Smooth muscle cell (in vitro differentiated cells): ENCODE measurements around the gene UGGT2. TPM values are rescaled to one million over a fixed set of nuclear protein-coding genes. Genes with fewer than 3 reads are reported as not detected.

Experiments
- DNase-seq: peaks from one replicate; lab custom pipeline; 2025; ENCODE audit not compliant: unreplicated experiment; lab: John Stamatoyannopoulos, UW
- H2AFZ ChIP-seq: fragments of 200-600 bp; sonication (generic); 2 replicates; pipeline ENCODE4 v1.6.0; 2016; ENCODE audit warnings: antibody characterized with exemption, low read depth, mild to moderate bottlenecking
- H3F3A ChIP-seq: fragments of 200-600 bp; sonication (generic); 2 replicates; pipeline ENCODE4 v1.6.0; 2017; ENCODE audit warnings: antibody characterized with exemption, low read depth
- H3K27ac ChIP-seq: fragments of 200-600 bp; sonication (generic); 2 replicates; pipeline ENCODE4 v1.5.1; 2016; ENCODE audit warnings: low read depth, mild to moderate bottlenecking
- H3K27me3 ChIP-seq: fragments of 200-600 bp; sonication (generic); 2 replicates; pipeline ENCODE4 v1.6.1; 2016; ENCODE audit warnings: low read depth, mild to moderate bottlenecking
- H3K36me3 ChIP-seq: fragments of 200-600 bp; sonication (generic); 2 replicates; pipeline ENCODE4 v1.5.1; 2016; ENCODE audit warnings: low read depth
- H3K4me1 ChIP-seq: fragments of 200-600 bp; sonication (generic); 2 replicates; pipeline ENCODE4 v1.5.1; 2016; ENCODE audit warnings: low read depth
- H3K4me2 ChIP-seq: fragments of 200-600 bp; sonication (generic); 2 replicates; pipeline ENCODE4 v1.6.0; 2016; ENCODE audit warnings: mild to moderate bottlenecking
- H3K4me3 ChIP-seq: fragments of 200-600 bp; sonication (generic); 2 replicates; pipeline ENCODE4 v1.5.1; 2016; ENCODE audit warnings: mild to moderate bottlenecking
- H3K79me2 ChIP-seq: fragments of 200-600 bp; sonication (generic); 2 replicates; pipeline ENCODE4 v1.6.0; 2016; ENCODE audit warnings: low read depth, mild to moderate bottlenecking
- H3K9ac ChIP-seq: fragments of 200-600 bp; sonication (generic); 2 replicates; pipeline ENCODE4 v1.6.0; 2016; ENCODE audit warnings: low read depth
- H3K9me3 ChIP-seq: fragments of 200-600 bp; sonication (generic); replicated peaks from 2 replicates; pipeline ENCODE4 v1.5.1; 2016; ENCODE audit warnings: low read depth
- H4K20me1 ChIP-seq: fragments of 200-600 bp; sonication (generic); 2 replicates; pipeline ENCODE4 v1.6.0; 2016; ENCODE audit warnings: low read depth
- WGBS: methylation state at CpG from one replicate; pipeline ENCODE4 v1.1.7; 2016; ENCODE audit warnings: low lambda C conversion rate; 5-methylcytosine and 5-hydroxymethylcytosine counted together
- polyA plus RNA-seq: library from polyadenylated mRNA; unstranded; fragments of >200 nt; fragmentation: Nextera tagmentation; extraction: Ambion mirVana; gene quantifications from 2 replicates; pipeline ENCODE4 v1.2.1, GENCODE V29; 2016
- total RNA-seq: library from RNA; depleted of rRNA; stranded (reverse); fragments of >200 nt; gene quantifications from 2 replicates; pipeline ENCODE4 v1.2.3, GENCODE V29; 2014
- TF ChIP-seq, protein P1 (sequence below): fragments of 200-600 bp; sonication (generic); IDR thresholded peaks from 2 replicates; pipeline ENCODE4 v1.5.1; 2017; ENCODE audit warnings: borderline replicate concordance, mild to moderate bottlenecking, antibody characterized with exemption; ENCODE audit not compliant: insufficient read depth, poor library complexity, severe bottlenecking

The UGGT2 gene, protein sequence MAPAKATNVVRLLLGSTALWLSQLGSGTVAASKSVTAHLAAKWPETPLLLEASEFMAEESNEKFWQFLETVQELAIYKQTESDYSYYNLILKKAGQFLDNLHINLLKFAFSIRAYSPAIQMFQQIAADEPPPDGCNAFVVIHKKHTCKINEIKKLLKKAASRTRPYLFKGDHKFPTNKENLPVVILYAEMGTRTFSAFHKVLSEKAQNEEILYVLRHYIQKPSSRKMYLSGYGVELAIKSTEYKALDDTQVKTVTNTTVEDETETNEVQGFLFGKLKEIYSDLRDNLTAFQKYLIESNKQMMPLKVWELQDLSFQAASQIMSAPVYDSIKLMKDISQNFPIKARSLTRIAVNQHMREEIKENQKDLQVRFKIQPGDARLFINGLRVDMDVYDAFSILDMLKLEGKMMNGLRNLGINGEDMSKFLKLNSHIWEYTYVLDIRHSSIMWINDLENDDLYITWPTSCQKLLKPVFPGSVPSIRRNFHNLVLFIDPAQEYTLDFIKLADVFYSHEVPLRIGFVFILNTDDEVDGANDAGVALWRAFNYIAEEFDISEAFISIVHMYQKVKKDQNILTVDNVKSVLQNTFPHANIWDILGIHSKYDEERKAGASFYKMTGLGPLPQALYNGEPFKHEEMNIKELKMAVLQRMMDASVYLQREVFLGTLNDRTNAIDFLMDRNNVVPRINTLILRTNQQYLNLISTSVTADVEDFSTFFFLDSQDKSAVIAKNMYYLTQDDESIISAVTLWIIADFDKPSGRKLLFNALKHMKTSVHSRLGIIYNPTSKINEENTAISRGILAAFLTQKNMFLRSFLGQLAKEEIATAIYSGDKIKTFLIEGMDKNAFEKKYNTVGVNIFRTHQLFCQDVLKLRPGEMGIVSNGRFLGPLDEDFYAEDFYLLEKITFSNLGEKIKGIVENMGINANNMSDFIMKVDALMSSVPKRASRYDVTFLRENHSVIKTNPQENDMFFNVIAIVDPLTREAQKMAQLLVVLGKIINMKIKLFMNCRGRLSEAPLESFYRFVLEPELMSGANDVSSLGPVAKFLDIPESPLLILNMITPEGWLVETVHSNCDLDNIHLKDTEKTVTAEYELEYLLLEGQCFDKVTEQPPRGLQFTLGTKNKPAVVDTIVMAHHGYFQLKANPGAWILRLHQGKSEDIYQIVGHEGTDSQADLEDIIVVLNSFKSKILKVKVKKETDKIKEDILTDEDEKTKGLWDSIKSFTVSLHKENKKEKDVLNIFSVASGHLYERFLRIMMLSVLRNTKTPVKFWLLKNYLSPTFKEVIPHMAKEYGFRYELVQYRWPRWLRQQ (N-terminal part only)
- 67.2 and 103 TPM in 2 replicates for total RNA-seq
- 26.8 and 27.4 TPM in 2 replicates for polyA plus RNA-seq

DNA sequence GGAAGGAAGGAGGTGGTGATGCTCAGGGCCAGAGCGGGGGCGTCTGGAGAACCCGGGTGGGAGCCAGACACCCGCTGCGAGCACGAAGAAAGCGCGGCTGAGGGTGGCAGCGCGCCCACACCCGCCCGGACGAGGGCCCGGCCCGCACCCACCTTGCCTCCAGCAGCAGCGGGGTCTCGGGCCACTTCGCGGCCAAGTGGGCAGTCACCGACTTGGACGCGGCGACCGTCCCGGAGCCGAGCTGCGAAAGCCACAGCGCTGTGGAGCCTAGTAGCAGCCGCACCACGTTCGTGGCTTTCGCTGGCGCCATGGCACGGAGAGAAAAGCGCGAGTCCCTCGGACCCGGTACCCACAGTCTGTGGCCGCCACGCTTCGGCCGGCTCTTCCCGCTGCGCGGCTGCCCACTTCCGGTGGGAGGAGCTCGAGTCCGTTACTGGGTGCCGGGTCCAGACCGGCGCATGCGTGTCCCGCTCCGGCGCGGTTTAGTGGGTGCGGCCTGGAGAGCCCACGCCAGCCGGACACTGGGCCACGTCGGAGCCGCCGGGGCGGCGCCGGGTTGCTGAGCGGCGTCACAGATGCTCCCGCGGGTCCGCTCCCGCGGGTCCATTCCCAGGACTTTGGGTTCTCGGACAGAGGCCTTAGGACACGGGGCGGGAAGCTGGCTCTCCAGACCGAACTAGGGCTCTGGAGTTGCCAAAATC lies at the start of gene UGGT2:
Gene UGGT2, minus strand, starts transcription at position 399 of the 701 bp plus-strand sequence. Its CDS starts 89 bp downstream, at position 310.
- Histone ChIP-seq H4K20me1 (peaks cover 20% of the 10 kb centered on the region), H3K9me3 (no peaks in the 10 kb centered on the region), H3K9ac (peak within 1 kb of the TSS; percentile 92), H3K36me3 (no peaks in the 10 kb centered on the region), H2AFZ (peak within 1 kb of the TSS; percentile 86), H3F3A (no peaks in the 10 kb centered on the region), H3K79me2 (peaks cover 39% of the 10 kb centered on the region), H3K27me3 (no peaks in the 10 kb centered on the region), H3K4me3 (peak within 1 kb of the TSS; percentile 74), H3K4me2 (peak within 1 kb of the TSS; percentile 89), H3K4me1 (peaks cover 6% of the 10 kb centered on the region), H3K27ac (peak within 1 kb of the TSS; percentile 80)
- TF ChIP-seq, protein P1, sequence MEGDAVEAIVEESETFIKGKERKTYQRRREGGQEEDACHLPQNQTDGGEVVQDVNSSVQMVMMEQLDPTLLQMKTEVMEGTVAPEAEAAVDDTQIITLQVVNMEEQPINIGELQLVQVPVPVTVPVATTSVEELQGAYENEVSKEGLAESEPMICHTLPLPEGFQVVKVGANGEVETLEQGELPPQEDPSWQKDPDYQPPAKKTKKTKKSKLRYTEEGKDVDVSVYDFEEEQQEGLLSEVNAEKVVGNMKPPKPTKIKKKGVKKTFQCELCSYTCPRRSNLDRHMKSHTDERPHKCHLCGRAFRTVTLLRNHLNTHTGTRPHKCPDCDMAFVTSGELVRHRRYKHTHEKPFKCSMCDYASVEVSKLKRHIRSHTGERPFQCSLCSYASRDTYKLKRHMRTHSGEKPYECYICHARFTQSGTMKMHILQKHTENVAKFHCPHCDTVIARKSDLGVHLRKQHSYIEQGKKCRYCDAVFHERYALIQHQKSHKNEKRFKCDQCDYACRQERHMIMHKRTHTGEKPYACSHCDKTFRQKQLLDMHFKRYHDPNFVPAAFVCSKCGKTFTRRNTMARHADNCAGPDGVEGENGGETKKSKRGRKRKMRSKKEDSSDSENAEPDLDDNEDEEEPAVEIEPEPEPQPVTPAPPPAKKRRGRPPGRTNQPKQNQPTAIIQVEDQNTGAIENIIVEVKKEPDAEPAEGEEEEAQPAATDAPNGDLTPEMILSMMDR, result no peak
- WGBS, result 1% methylated on average over 73 of the region's 77 CpGs
- peak; percentile 77 for DNase-seq

DNA sequence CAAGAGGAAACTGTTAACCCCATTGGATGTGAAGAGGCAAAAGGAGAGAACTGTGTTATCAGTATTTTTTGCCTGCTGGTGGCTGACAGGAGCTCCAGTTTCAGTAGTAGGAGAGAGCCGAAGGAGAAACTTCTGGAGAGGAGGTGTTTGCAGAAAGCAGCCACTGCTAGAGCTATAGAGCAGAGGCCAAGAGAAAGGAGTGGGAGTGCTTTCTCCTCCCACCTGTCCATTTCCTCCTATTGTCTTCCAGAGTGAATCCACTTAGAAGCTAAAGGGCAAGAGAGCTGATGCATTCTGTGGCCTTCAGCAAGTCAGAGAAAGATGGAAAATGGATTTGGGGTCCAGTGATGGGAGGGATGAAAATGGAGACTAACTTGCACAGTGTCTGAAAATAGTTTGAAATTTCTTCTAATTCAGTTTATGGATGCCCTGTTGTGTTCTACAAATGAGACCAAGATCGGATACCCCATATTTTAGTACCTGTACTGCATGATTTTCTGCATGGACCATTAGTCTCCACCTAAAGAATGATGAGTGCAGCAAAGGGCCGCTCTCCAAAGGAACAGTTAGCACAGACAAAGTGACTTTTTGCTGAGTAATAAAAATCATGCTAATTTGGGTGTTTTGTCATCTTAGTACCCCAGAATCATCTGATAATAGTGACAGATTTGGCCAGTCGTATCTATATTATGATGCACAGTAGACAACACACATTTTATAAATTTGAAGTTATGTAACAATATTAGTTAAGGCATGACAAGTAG lies 47.4 kb upstream of the UGGT2 start:
- H3K4me2 ChIP-seq, result no peak overlapping the region
- H3K27ac ChIP-seq, result no peak overlapping the region
- no peaks in the 10 kb centered on the region for H3K79me2 ChIP-seq
- H2AFZ ChIP-seq, result no peak overlapping the region
- H3F3A ChIP-seq, result no peaks in the 10 kb centered on the region
- H4K20me1 ChIP-seq, result no peaks in the 10 kb centered on the region
- H3K36me3 ChIP-seq, result no peaks in the 10 kb centered on the region
- H3K4me1 ChIP-seq, result no peaks in the 10 kb centered on the region
- WGBS, result 87% methylated on average over 4 of the region's 4 CpGs
- H3K9me3 ChIP-seq, result no peaks in the 10 kb centered on the region
- TF ChIP-seq, protein P1, result no peak
- H3K27me3 ChIP-seq, result peaks cover 9% of the 10 kb centered on the region
- no peak overlapping the region for H3K4me3 ChIP-seq
- no peak overlapping the region for H3K9ac ChIP-seq
- no peak for DNase-seq

GRCh38 chr13:96093296-96094006 lies 40.2 kb upstream of the UGGT2 start:
- Histone ChIP-seq H3K4me2 (no peak overlapping the region), H3K4me3 (no peak overlapping the region), H3K4me1 (no peaks in the 10 kb centered on the region), H3K27me3 (peaks cover 64% of the 10 kb centered on the region), H3K27ac (no peak overlapping the region), H2AFZ (no peak overlapping the region), H4K20me1 (no peaks in the 10 kb centered on the region), H3K36me3 (no peaks in the 10 kb centered on the region), H3K9ac (no peak overlapping the region), H3K9me3 (no peaks in the 10 kb centered on the region), H3K79me2 (no peaks in the 10 kb centered on the region), H3F3A (no peaks in the 10 kb centered on the region)
- TF ChIP-seq, protein P1, result no peak
- no peak for DNase-seq
